H9 (cell line): ENCODE results near the gene MISP3. TPM values are rescaled to one million over a fixed set of nuclear protein-coding genes. Genes with fewer than 3 reads are reported as not detected.

Source experiments
- DNase-seq: peaks from one replicate; pipeline ENCODE4 v3.0.0-alpha.2; 2017
- H2AFZ ChIP-seq: one replicate; pipeline ENCODE4 v1.6.1; 2013; ENCODE audit warnings: mild to moderate bottlenecking, low read length, control low read depth, moderate library complexity
- H2AK5ac ChIP-seq: 2 replicates; pipeline ENCODE4 v1.6.1; 2013; ENCODE audit warnings: low read length, control low read depth, mixed read lengths; ENCODE audit not compliant: insufficient read length
- H2BK120ac ChIP-seq: one replicate; pipeline ENCODE4 v1.6.1; 2013; ENCODE audit warnings: low read depth, mild to moderate bottlenecking, low read length, control low read depth, inconsistent platforms; ENCODE audit not compliant: poor library complexity, severe bottlenecking
- H2BK12ac ChIP-seq: 2 replicates; pipeline ENCODE4 v1.6.1; 2013; ENCODE audit warnings: low read length, control low read depth, mixed read lengths, low read depth; ENCODE audit not compliant: insufficient read length
- H2BK15ac ChIP-seq: 2 replicates; pipeline ENCODE4 v1.6.1; 2013; ENCODE audit warnings: low read depth, low read length, control low read depth
- H2BK20ac ChIP-seq: one replicate; pipeline ENCODE4 v1.6.1; 2013; ENCODE audit warnings: low read depth, mild to moderate bottlenecking, low read length, control low read depth, inconsistent platforms; ENCODE audit not compliant: poor library complexity, severe bottlenecking
- H2BK5ac ChIP-seq: 2 replicates; pipeline ENCODE4 v1.6.1; 2013; ENCODE audit warnings: low read length, control low read depth, mixed read lengths; ENCODE audit not compliant: insufficient read length
- H3K14ac ChIP-seq: 2 replicates; pipeline ENCODE4 v1.6.1; 2013; ENCODE audit warnings: low read length, control low read depth; ENCODE audit not compliant: insufficient read depth
- H3K18ac ChIP-seq: 2 replicates; pipeline ENCODE4 v1.6.1; 2013; ENCODE audit warnings: low read depth, mild to moderate bottlenecking, mixed read lengths, low read length, control low read depth; ENCODE audit not compliant: insufficient read length
- H3K23ac ChIP-seq: 2 replicates; pipeline ENCODE4 v1.6.1; 2013; ENCODE audit warnings: low read length, control low read depth, mixed read lengths, low read depth; ENCODE audit not compliant: insufficient read length
- H3K23me2 ChIP-seq: 2 replicates; pipeline ENCODE4 v1.6.1; 2013; ENCODE audit warnings: low read depth, mild to moderate bottlenecking, mixed read lengths, low read length, control low read depth; ENCODE audit not compliant: insufficient read length, poor library complexity, severe bottlenecking
- H3K27ac ChIP-seq: 2 replicates; pipeline ENCODE4 v1.5.1; 2013; ENCODE audit warnings: low read length, control low read depth, mixed read lengths, low read depth; ENCODE audit not compliant: insufficient read length
- H3K27me3 ChIP-seq: 2 replicates; pipeline ENCODE4 v1.6.1; 2013; ENCODE audit warnings: low read length, control low read depth, inconsistent platforms; ENCODE audit not compliant: insufficient read depth
- H3K4ac ChIP-seq: 2 replicates; pipeline ENCODE4 v1.6.1; 2013; ENCODE audit warnings: low read depth, mild to moderate bottlenecking, control low read depth, inconsistent platforms, low read length, moderate library complexity
- H3K4me1 ChIP-seq: 2 replicates; pipeline ENCODE4 v1.6.1; 2013; ENCODE audit warnings: low read length, control low read depth, inconsistent platforms; ENCODE audit not compliant: insufficient read depth
- H3K4me2 ChIP-seq: 2 replicates; pipeline ENCODE4 v1.6.1; 2013; ENCODE audit warnings: low read length, control low read depth, mixed read lengths; ENCODE audit not compliant: insufficient read length, insufficient read depth
- H3K56ac ChIP-seq: 2 replicates; pipeline ENCODE4 v1.6.1; 2013; ENCODE audit warnings: low read depth, mild to moderate bottlenecking, mixed read lengths, low read length, control low read depth; ENCODE audit not compliant: insufficient read length
- H3K79me1 ChIP-seq: 2 replicates; pipeline ENCODE4 v1.6.1; 2013; ENCODE audit warnings: low read depth, mild to moderate bottlenecking, moderate library complexity, low read length, control low read depth, inconsistent platforms; ENCODE audit not compliant: insufficient read depth, poor library complexity, severe bottlenecking
- H3K79me2 ChIP-seq: 2 replicates; pipeline ENCODE4 v1.6.1; 2013; ENCODE audit warnings: low read length, control low read depth, inconsistent platforms; ENCODE audit not compliant: insufficient read depth
- H3K9ac ChIP-seq: 2 replicates; pipeline ENCODE4 v1.6.1; 2013; ENCODE audit warnings: low read length, control low read depth, mixed read lengths; ENCODE audit not compliant: insufficient read length; ENCODE audit errors: extremely low read depth
- H3K9me3 ChIP-seq: one replicate; pipeline ENCODE4 v1.6.1; 2013; ENCODE audit warnings: low read depth, low read length, inconsistent platforms; ENCODE audit not compliant: control insufficient read depth
- H3T11ph ChIP-seq: one replicate; pipeline ENCODE4 v1.6.1; 2013; ENCODE audit warnings: mild to moderate bottlenecking, low read length, control low read depth, inconsistent platforms
- H4K20me1 ChIP-seq: one replicate; pipeline ENCODE4 v1.6.1; 2013; ENCODE audit not compliant: control insufficient read depth, insufficient read length, insufficient read depth
- H4K5ac ChIP-seq: 2 replicates; pipeline ENCODE4 v1.6.1; 2013; ENCODE audit warnings: low read depth, mild to moderate bottlenecking, mixed read lengths, low read length, control low read depth; ENCODE audit not compliant: insufficient read length
- H4K8ac ChIP-seq: replicated peaks from 2 replicates; pipeline ENCODE4 v1.6.1; 2013; ENCODE audit warnings: low read length, control low read depth, mixed read lengths, low read depth; ENCODE audit not compliant: insufficient read length
- H4K91ac ChIP-seq: 2 replicates; pipeline ENCODE4 v1.6.1; 2013; ENCODE audit warnings: low read depth, mild to moderate bottlenecking, moderate library complexity, mixed read lengths, low read length, control low read depth; ENCODE audit not compliant: insufficient read length
- H3K27ac Mint-ChIP-seq, 3 experiments: 2 replicates in 2 of 3; 3 replicates in 1 of 3; pipeline ENCODE4 v1.8.0; 2020 to 2021; ENCODE audit warnings: mixed read lengths in 3 of 3, mild to moderate bottlenecking in 1 of 3, moderate library complexity in 1 of 3
- H3K27me3 Mint-ChIP-seq: 2 replicates; pipeline ENCODE4 v1.8.0; 2021; ENCODE audit warnings: low read depth, mild to moderate bottlenecking, moderate library complexity, mixed read lengths
- H3K36me3 Mint-ChIP-seq, 3 experiments: 2 replicates in 2 of 3; 3 replicates in 1 of 3; pipeline ENCODE4 v1.8.0; 2020 to 2021; ENCODE audit warnings: low read depth in 3 of 3, mixed read lengths in 3 of 3; ENCODE audit not compliant: insufficient read depth in 1 of 3
- H3K4me1 Mint-ChIP-seq, 2 experiments: 2 replicates each; pipeline ENCODE4 v1.8.0; 2020; ENCODE audit warnings: mixed read lengths in 2 of 2
- H3K4me3 Mint-ChIP-seq, 2 experiments: 2 replicates in 1 of 2; 3 replicates in 1 of 2; pipeline ENCODE4 v1.8.0; 2020 to 2021; ENCODE audit warnings: mild to moderate bottlenecking in 2 of 2, mixed read lengths in 2 of 2, moderate library complexity in 1 of 2
- H3K9me3 Mint-ChIP-seq, 2 experiments: 2 replicates in 1 of 2; 3 replicates in 1 of 2; pipeline ENCODE4 v1.8.0; 2020; ENCODE audit warnings: mild to moderate bottlenecking in 2 of 2, mixed read lengths in 2 of 2, moderate library complexity in 1 of 2
- WGBS: extraction: QIAGEN DNeasy Blood & Tissue Kit; methylation state at CpG from one replicate; pipeline ENCODE4 v1.1.7; 2013; ENCODE audit warnings: missing lambda C conversion rate, low lambda C conversion rate, mixed read lengths; ENCODE audit not compliant: insufficient read length; ENCODE audit errors: extremely low coverage; 5-methylcytosine and 5-hydroxymethylcytosine counted together
- total RNA-seq: library from RNA; stranded (reverse); gene quantifications from 2 replicates; pipeline ENCODE4 v1.2.1, GENCODE V29; 2021
- TF ChIP-seq, protein P1 (sequence below): fragments of 200-600 bp; sonication (generic); conservative IDR thresholded peaks from 3 replicates; pipeline ENCODE4 v1.8.0; 2021; ENCODE audit warnings: antibody characterized with exemption, mild to moderate bottlenecking

MISP3 gene
- total RNA-seq, 1 experiment from 2014 or later, result 0.26 TPM

DNA sequence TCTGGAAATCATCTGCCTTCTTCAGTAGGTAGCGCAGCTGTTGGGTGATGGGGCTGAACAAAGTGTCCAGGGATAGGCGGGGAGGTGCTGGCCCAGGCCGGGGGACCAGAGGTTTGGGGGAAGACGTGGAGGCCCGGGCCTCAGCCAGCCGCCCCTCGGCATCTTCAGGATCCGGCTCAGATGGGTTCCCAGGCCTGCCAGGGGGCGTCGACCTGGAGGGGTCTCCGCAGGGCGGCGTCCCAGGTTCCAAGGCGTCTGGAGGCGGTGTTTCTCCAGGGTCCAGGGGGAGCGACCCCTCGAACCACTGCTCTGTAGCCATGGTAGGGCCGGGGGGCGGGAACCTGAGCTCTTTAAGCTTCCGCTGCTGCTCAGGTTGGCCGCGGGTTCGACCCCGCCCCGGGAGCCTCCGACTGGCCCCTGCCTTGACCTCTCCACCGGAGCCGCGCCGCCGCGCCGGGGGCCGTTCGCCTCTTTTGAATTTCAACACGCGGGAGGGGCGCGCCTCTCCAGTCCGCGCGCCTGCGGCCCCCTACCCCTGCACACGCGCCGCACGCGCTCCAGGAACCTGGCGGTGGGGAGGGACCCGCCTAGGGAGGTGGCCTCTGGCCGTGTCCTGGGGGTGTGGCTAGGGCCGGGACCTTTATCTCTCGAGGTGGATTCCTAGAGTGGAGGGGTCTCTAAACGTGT is 12.9 kb downstream of the MISP3 start, which contains the start of gene C19orf67:
TSS of gene C19orf67 (minus strand) at position 475 of the 687 bp plus-strand sequence. CDS start at position 319, 156 bp downstream.
- Histone ChIP-seq H2BK12ac (no peak within 1 kb of the TSS), H3K14ac (peak within 1 kb of the TSS; percentile 36; the same call in 1 of the 2 replicates), H2BK20ac (no peak within 1 kb of the TSS), H3K79me1 (no peaks in the 10 kb centered on the region), H2BK120ac (no peak within 1 kb of the TSS), H4K8ac (no peak within 1 kb of the TSS), H3K27ac (no peak within 1 kb of the TSS), H4K20me1 (no peaks in the 10 kb centered on the region), H3K56ac (no peak within 1 kb of the TSS), H3K4me1 (no peaks in the 10 kb centered on the region; the same call in 1 of the 2 replicates), H3K4ac (no peak within 1 kb of the TSS), H3K27me3 (no peaks in the 10 kb centered on the region), H3K18ac (no peak within 1 kb of the TSS), H4K5ac (no peak within 1 kb of the TSS), H2AFZ (no peak within 1 kb of the TSS), H3K9ac (no peak within 1 kb of the TSS), H3K23me2 (peaks cover 9% of the 10 kb centered on the region), H2AK5ac (no peak within 1 kb of the TSS), H3T11ph (no peak within 1 kb of the TSS), H3K79me2 (no peaks in the 10 kb centered on the region), H3K9me3 (no peaks in the 10 kb centered on the region), H4K91ac (no peak within 1 kb of the TSS), H2BK15ac (no peak within 1 kb of the TSS), H3K4me2 (no peak within 1 kb of the TSS), H2BK5ac (no peak within 1 kb of the TSS), H3K23ac (no peak within 1 kb of the TSS)
- DNase-seq, result no peak
- H3K9me3 Mint-ChIP-seq, result no peaks in the 10 kb centered on the region
- H3K27ac Mint-ChIP-seq, result no peak within 1 kb of the TSS
- TF ChIP-seq, protein P1, sequence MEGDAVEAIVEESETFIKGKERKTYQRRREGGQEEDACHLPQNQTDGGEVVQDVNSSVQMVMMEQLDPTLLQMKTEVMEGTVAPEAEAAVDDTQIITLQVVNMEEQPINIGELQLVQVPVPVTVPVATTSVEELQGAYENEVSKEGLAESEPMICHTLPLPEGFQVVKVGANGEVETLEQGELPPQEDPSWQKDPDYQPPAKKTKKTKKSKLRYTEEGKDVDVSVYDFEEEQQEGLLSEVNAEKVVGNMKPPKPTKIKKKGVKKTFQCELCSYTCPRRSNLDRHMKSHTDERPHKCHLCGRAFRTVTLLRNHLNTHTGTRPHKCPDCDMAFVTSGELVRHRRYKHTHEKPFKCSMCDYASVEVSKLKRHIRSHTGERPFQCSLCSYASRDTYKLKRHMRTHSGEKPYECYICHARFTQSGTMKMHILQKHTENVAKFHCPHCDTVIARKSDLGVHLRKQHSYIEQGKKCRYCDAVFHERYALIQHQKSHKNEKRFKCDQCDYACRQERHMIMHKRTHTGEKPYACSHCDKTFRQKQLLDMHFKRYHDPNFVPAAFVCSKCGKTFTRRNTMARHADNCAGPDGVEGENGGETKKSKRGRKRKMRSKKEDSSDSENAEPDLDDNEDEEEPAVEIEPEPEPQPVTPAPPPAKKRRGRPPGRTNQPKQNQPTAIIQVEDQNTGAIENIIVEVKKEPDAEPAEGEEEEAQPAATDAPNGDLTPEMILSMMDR, result no peak
- H3K4me3 Mint-ChIP-seq, result peak within 1 kb of the TSS in 1 of 2 experiments; percentile 33; a peak in 1 of 5 replicates
- peaks cover 9% of the 10 kb centered on the region for H3K27me3 Mint-ChIP-seq
- peaks cover 11 to 29% (median 21%) of the 10 kb centered on the region in 3 experiments; a peak in 6 of 7 replicates for H3K36me3 Mint-ChIP-seq
- peaks cover 6 to 7% of the 10 kb centered on the region in 2 experiments for H3K4me1 Mint-ChIP-seq
- no CpG with 5 or more reads among the region's 54 CpGs for WGBS
